ENCODE results near the gene ADAM12.

Gene ADAM12

DNA sequence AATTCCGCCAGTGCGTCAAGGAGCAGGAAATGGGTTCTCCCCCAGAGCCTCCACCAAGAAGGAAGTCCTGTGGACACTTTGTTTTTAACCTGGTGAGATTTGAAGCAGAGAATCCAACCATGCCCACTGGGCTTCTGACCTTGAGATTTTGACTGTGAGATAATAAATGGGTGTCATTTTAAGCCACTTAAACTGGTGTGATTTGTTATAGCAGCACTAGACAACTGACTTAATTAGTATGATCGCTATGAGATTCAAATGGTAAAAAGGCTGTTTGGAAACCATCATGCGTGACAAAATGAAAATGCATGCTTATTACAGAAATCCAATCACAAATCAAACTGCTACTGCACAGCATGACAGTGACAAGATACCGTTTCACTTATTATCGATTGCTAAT, 98.0 kb downstream of the ADAM12 start:
- CTCF ChIA-PET, result no interaction called here
- no peak for TF ChIP-seq LEF1 (IDR thresholded peaks at IDR 0.05; ENCODE audit: borderline replicate concordance)
- TF ChIP-seq HDGF (IDR thresholded peaks at IDR 0.05; ENCODE audit: borderline replicate concordance), result no peak
- POLR2A ChIA-PET, result no interaction called here
- DNase-seq (ENCODE audit: extremely low spot score), result no peak

DNA sequence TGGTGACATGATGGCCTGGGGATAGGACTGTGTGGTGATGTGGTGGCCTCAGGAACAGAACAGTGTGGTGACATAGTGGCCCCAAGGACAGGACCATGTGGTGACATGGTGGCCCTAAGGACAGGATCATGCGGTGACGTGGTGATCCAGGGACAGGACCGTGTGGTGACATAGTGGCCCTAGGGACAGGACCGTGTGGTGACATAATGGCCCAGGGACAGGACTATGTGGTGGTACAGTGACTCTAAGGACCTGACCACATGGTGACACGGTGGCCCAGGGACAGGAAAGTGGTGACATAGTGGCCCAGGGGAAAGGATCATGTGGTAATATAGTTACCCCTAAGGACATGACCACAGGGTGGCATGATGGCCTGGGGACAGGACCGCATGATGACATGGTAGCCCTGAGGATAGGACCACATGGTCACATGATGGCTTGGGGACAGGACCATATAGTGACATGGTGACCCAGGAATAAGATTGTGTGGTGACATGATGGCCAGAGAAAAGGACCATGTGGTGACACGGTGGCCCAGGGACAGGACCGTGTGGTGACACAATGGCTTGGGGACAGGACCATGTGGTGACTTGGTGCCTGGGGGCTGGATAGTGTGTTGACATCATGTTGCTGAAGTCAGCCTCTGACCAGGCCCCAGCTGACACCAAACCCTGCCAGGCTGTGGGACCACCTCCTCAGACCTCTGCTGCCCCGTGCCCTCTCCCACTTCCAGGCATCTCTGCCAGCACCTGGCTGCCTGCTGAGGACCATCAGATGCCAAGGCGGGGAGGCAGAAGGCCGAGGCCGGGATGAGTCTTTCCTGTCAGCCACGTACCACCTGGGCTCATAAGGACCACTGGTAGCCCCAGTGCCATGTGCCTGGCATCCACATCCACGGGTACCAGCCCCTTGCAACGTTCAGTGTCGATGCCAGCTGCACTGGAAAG, 99.5 kb downstream of the ADAM12 start:
- TF ChIP-seq ELF4 (IDR thresholded peaks at IDR 0.05) (no peak), ARNT (IDR thresholded peaks at IDR 0.05) (no peak), FOXA1 (IDR thresholded peaks at IDR 0.05) (no peak), L3MBTL2 (conservative IDR thresholded peaks at IDR 0.05) (no peak), CTBP1 (IDR thresholded peaks at IDR 0.05; ENCODE audit: borderline replicate concordance) (no peak), NFRKB (IDR thresholded peaks at IDR 0.05) (no peak)
- ChIA-PET CTCF (no interaction called here), POLR2A (no interaction called here)
- DNase-seq (ENCODE audit: extremely low spot score), result no peak

DNA sequence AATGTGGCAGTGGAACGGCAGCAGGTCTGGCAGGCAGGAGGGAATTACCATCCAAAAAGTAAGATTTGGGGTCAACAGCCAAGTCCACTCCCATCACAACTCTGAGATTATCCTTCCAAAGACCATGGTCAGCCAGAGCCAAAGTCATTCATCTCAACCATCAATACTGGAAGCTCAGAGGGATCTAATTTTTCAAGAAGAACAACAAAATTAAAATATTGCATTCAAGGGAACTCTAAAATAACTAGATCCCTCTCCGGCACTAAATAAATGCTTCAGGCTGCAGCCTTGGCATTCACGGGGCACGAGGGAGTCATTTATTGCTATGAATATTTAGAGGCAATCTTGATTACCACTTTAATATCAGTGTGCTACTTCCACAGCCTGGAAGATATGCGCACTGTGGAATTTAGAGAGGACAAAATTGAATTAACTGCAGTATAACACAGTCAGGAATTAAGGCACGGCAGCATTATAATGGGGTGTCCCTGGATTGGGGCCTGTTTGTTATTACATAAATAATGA, 102.0 kb downstream of the ADAM12 start:
- POLR2A ChIA-PET, result no interaction called here
- DNase-seq (ENCODE audit: extremely low spot score), result no peak
- CTCF ChIA-PET, result no interaction called here

DNA sequence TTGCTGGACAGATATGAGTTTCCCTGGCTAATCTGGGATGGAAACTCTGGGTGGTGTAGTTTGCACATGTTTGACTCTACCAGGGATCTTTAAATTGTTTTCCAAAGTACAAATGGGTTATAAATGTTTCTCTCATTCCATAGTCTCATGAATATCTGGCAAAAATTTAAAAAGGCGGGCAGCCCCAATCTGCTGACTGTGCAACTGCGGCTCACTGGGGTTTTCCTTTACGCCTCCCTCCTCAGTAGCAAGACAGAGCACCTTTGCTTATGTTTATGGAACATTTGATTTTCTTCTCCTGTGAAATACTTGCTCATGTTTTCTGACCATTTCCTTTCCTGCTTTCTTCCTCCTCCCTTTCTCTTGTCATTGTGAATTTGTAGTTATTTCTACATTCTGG, 105.0 kb downstream of the ADAM12 start:
- POLR2A ChIA-PET, result no interaction called here
- no peak for DNase-seq (ENCODE audit: extremely low spot score)

More for the DNA sequence above, 102.0 kb downstream of the ADAM12 start:
- TF ChIP-seq FOXK2 (IDR thresholded peaks at IDR 0.05), result no peak
- no peak for TF ChIP-seq HDGF (IDR thresholded peaks at IDR 0.05; ENCODE audit: borderline replicate concordance)
- no peak for TF ChIP-seq FOXA1 (IDR thresholded peaks at IDR 0.05)
- TF ChIP-seq ARNT (IDR thresholded peaks at IDR 0.05), result no peak

DNA sequence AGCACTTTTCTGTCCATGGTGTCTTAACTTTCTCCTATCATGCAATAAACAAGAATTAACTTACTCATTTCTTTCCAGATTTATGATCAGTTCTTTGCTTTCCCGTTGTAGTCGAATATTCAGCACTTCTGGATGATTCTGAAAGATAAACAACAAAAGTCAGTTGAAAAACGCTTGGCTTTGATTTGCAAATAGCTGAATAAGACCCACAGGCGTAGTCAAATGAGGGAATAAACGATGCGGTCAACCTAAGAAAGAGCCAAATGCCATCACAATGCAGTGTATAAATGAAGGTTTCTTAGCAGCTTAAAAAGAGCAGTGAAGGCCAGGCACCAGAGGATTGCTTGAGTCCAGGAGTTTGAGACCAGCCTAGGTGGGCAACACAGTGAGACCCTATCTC, 109.4 kb downstream of the ADAM12 start:
- POLR2A ChIA-PET, result no interaction called here
- CTCF ChIA-PET, result no interaction called here
- no peak for DNase-seq (ENCODE audit: extremely low spot score)
- TF ChIP-seq ZNF384 (IDR thresholded peaks at IDR 0.05) (no peak), SUZ12 (IDR thresholded peaks at IDR 0.05) (no peak), L3MBTL2 (conservative IDR thresholded peaks at IDR 0.05) (no peak), HDGF (IDR thresholded peaks at IDR 0.05; ENCODE audit: borderline replicate concordance) (no peak), BHLHE40 (IDR thresholded peaks at IDR 0.05; ENCODE audit: borderline replicate concordance) (no peak), FOXM1 (IDR thresholded peaks at IDR 0.05; ENCODE audit: borderline replicate concordance) (no peak), LEF1 (IDR thresholded peaks at IDR 0.05; ENCODE audit: borderline replicate concordance) (no peak), ARNT (IDR thresholded peaks at IDR 0.05) (no peak), FOXA1 (IDR thresholded peaks at IDR 0.05) (no peak), TARDBP (IDR thresholded peaks at IDR 0.05) (no peak), FOXK2 (IDR thresholded peaks at IDR 0.05) (no peak), NFRKB (IDR thresholded peaks at IDR 0.05) (no peak), ELF4 (IDR thresholded peaks at IDR 0.05) (no peak), CTBP1 (IDR thresholded peaks at IDR 0.05; ENCODE audit: borderline replicate concordance) (no peak), SP1 (IDR thresholded peaks at IDR 0.05) (no peak)
- TF ChIP-seq, protein P1, sequence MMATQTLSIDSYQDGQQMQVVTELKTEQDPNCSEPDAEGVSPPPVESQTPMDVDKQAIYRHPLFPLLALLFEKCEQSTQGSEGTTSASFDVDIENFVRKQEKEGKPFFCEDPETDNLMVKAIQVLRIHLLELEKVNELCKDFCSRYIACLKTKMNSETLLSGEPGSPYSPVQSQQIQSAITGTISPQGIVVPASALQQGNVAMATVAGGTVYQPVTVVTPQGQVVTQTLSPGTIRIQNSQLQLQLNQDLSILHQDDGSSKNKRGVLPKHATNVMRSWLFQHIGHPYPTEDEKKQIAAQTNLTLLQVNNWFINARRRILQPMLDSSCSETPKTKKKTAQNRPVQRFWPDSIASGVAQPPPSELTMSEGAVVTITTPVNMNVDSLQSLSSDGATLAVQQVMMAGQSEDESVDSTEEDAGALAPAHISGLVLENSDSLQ (IDR thresholded peaks at IDR 0.05), result no peak

More for the DNA sequence above, 105.0 kb downstream of the ADAM12 start:
- CTCF ChIA-PET, result no interaction called here
- TF ChIP-seq FOXA1 (IDR thresholded peaks at IDR 0.05), result no peak
- TF ChIP-seq HDGF (IDR thresholded peaks at IDR 0.05; ENCODE audit: borderline replicate concordance), result no peak
- TF ChIP-seq FOXM1 (IDR thresholded peaks at IDR 0.05; ENCODE audit: borderline replicate concordance), result no peak

DNA sequence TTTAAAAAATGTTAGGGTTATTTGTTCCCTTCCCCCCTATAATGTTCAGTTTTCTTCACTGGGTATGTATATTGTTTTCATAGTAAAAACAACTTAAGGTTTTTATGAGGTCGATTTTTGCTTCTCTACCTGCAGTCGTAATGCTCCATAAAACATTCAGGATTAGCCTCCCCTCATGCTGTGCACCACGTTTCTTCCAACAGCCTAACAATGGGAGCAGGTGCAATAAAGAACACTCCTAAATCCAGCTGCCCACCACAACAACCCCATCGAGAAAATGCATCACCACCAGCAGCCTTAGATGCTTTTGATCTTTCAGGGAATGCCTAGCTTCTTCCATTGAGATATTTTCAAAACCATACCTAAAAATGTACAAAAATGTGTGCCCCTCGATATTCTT, 111.1 kb downstream of the ADAM12 start:
- ChIA-PET CTCF (no interaction called here), POLR2A (no interaction called here)
- DNase-seq (ENCODE audit: extremely low spot score), result no peak

DNA sequence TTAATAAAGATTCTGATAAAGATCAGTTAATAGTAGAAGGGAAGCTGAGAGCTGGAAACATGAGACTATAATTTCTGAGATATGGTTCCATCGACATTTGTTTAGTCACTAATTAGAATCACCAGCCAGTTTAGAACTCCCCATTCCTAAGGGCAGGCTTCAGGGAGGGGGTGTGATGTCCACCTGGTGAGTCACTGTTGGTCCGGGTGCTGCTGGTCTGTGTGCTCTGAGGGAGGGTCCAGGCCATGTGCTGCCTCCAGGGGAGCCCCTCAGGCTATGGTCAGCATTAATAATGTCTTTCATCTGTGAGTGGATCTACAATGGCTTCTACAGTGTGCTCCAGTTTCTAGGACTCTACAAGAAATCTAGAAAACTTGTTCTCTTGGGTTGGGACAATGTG, 115.8 kb downstream of the ADAM12 start:
- ChIA-PET CTCF (no interaction called here), POLR2A (no interaction called here)
- TF ChIP-seq BHLHE40 (IDR thresholded peaks at IDR 0.05; ENCODE audit: borderline replicate concordance) (no peak), ZNF384 (IDR thresholded peaks at IDR 0.05) (no peak), CTBP1 (IDR thresholded peaks at IDR 0.05; ENCODE audit: borderline replicate concordance) (no peak), FOXK2 (IDR thresholded peaks at IDR 0.05) (no peak), L3MBTL2 (conservative IDR thresholded peaks at IDR 0.05) (no peak), LEF1 (IDR thresholded peaks at IDR 0.05; ENCODE audit: borderline replicate concordance) (no peak), FOXM1 (IDR thresholded peaks at IDR 0.05; ENCODE audit: borderline replicate concordance) (no peak), TARDBP (IDR thresholded peaks at IDR 0.05) (no peak), HDGF (IDR thresholded peaks at IDR 0.05; ENCODE audit: borderline replicate concordance) (no peak), ARNT (IDR thresholded peaks at IDR 0.05) (no peak), FOXA1 (IDR thresholded peaks at IDR 0.05) (no peak), NFRKB (IDR thresholded peaks at IDR 0.05) (no peak)
- TF ChIP-seq, protein P1 (IDR thresholded peaks at IDR 0.05), result no peak
- no peak for DNase-seq (ENCODE audit: extremely low spot score)

More for the DNA sequence above, 111.1 kb downstream of the ADAM12 start:
- TF ChIP-seq FOXA1 (IDR thresholded peaks at IDR 0.05) (no peak), CTBP1 (IDR thresholded peaks at IDR 0.05; ENCODE audit: borderline replicate concordance) (peak; percentile 30; the same call in 1 of the 2 replicates)
